ENCODE data around the gene HOXB9. TPM values are rescaled to one million over a fixed set of nuclear protein-coding genes. Genes with fewer than 3 reads are reported as not detected.

HOXB9 gene
- total and polyA plus RNA-seq, 2 of the 13 experiments (the other 11 are each of a cell fraction or from before 2014, with no cell fraction given) = not detected

GRCh38 chr17:48597528-48597777 is 28.7 kb downstream of the HOXB9 start:
- BruUV-seq (replicated peaks) = no TSS peak

More at GRCh38 chr17:48597528-48597777, 28.7 kb downstream of the HOXB9 start:
- ATAC-seq (no peak), DNase-seq (ENCODE audit: low spot score) (no peak), FAIRE-seq (no peak)
- H3K4me2 ChIP-seq (ENCODE audit: low read depth, low read length) = no peak overlapping the region
- intact Hi-C loops (cut with micrococcal nuclease; ENCODE audit: unreplicated experiment) (no loop called here), in situ Hi-C loops (cut with HindIII; ENCODE audit: extremely low pct_ligation_motif_present, low pct_unique_long_range_greater_than_20kb) (loop anchor here (5.0 kb wide), 1 partner anchor 445 kb away; no protein-coding TSS in a partner anchor)
- H3K9me3 ChIP-seq (ENCODE audit: low read length) = no peaks in the 10 kb centered on the region
- H3K4me3 ChIP-seq (replicated peaks in 1 of 3; ENCODE audit: insufficient read depth in 1 of 3, low read depth in 2 of 3, low read length in 3 of 3) = no peak overlapping the region; a peak in 1 of 6 replicates
- H3K27me3 ChIP-seq (ENCODE audit: control insufficient read depth in 1 of 2, insufficient read depth in 2 of 2, low read length in 2 of 2) = peaks cover 52 to 97% of the 10 kb centered on the region in 2 experiments
- no peaks in the 10 kb centered on the region for H4K20me1 ChIP-seq (ENCODE audit: insufficient read depth, low read length)
- no peak overlapping the region for H3K9ac ChIP-seq (ENCODE audit: insufficient read depth, low read depth, low read length)
- TF ChIP-seq MXD1 (CRISPR knock-in tag; IDR thresholded peaks at IDR 0.05) (no peak), HINFP (CRISPR knock-in tag; IDR thresholded peaks at IDR 0.05; ENCODE audit: low read depth) (no peak), ZNF30 (CRISPR knock-in tag; IDR thresholded peaks at IDR 0.05) (no peak), SRSF4 (IDR thresholded peaks at IDR 0.05; ENCODE audit: low read depth, low read length, poor library complexity, severe bottlenecking) (no peak), ZNF772 (CRISPR knock-in tag; IDR thresholded peaks at IDR 0.05) (no peak), ZNF558 (CRISPR knock-in tag; IDR thresholded peaks at IDR 0.05; ENCODE audit: borderline replicate concordance) (no peak), ZBTB38 (CRISPR knock-in tag; IDR thresholded peaks at IDR 0.05) (no peak), BRF2 (CRISPR knock-in tag; IDR thresholded peaks at IDR 0.05) (no peak), TCF7 (IDR thresholded peaks at IDR 0.05; ENCODE audit: low read depth) (no peak), SATB2 (CRISPR knock-in tag; IDR thresholded peaks at IDR 0.05) (no peak), ZNF614 (CRISPR knock-in tag; IDR thresholded peaks at IDR 0.05; ENCODE audit: borderline replicate concordance) (no peak), ZNF260 (CRISPR knock-in tag; IDR thresholded peaks at IDR 0.05; ENCODE audit: borderline replicate concordance, low read depth) (no peak), ZNF780A (CRISPR knock-in tag; IDR thresholded peaks at IDR 0.05) (no peak), POLR2G (IDR thresholded peaks at IDR 0.05; ENCODE audit: low read depth, low read length) (no peak), ZNF562 (CRISPR knock-in tag; IDR thresholded peaks at IDR 0.05; ENCODE audit: borderline replicate concordance) (no peak)
- ChIA-PET CTCF (ENCODE audit: low intra/inter-chr PET ratio, low total read pairs) (no interaction called here), POLR2A (no interaction called here)
- peaks cover 15% of the 10 kb centered on the region; the same call in 1 of the 2 replicates for H3K4me1 ChIP-seq (ENCODE audit: insufficient read depth, low read length)
- no peaks in the 10 kb centered on the region for H3K36me3 ChIP-seq (replicated peaks in 1 of 2; ENCODE audit: control insufficient read depth in 1 of 2, insufficient read depth in 2 of 2, low read length in 2 of 2)
- no peaks in the 10 kb centered on the region for H3K79me2 ChIP-seq (ENCODE audit: insufficient read depth, low read length)
- WGBS (ENCODE audit: low lambda C conversion rate) = 0% methylated on average over 16 of the region's 16 CpGs
- H2AFZ ChIP-seq (ENCODE audit: low read length) = no peak overlapping the region
- no peak overlapping the region for H3K27ac ChIP-seq (ENCODE audit: extremely low read length, insufficient read depth, low read length)

Data from HepG2 (cell line).